Prostate gland (tissue), 2 donors: ENCODE measurements around the gene MAPKAP1. TPM values are rescaled to one million over a fixed set of nuclear protein-coding genes. Genes with fewer than 3 reads are reported as not detected.

ENCODE experiments used
- DNase-seq: peaks from one replicate; pipeline ENCODE4 v3.0.0-alpha.2; 2019; ENCODE audit warnings: low spot score
- H3K27ac ChIP-seq, 2 donors: fragments of 200-600 bp; sonication (generic); 2 replicates each; pipeline ENCODE4 v1.5.1; 2017 to 2019
- H3K27me3 ChIP-seq: fragments of 200-600 bp; sonication (generic); replicated peaks from 2 replicates; pipeline ENCODE4 v1.5.1; 2019; ENCODE audit not compliant: insufficient read depth
- H3K36me3 ChIP-seq, 2 donors: fragments of 200-600 bp; sonication (generic); 1 replicate in 1 of 2; 2 replicates in 1 of 2; pipeline versions ENCODE4 v1.5.1 to v1.8.1; 2017 to 2019
- H3K4me1 ChIP-seq: fragments of 200-600 bp; sonication (generic); replicated peaks from 2 replicates; pipeline ENCODE4 v1.5.1; 2019
- H3K4me3 ChIP-seq, 2 donors: fragments of 200-600 bp; sonication (generic); 2 replicates each; pipeline ENCODE4 v1.5.1; 2017 to 2019
- H3K9me3 ChIP-seq: fragments of 200-600 bp; sonication (generic); 2 replicates; pipeline ENCODE4 v1.5.1; 2017
- POLR2A ChIP-seq: fragments of 450-650 bp; IDR thresholded peaks from one replicate; pipeline ENCODE4 v1.6.1; 2016; ENCODE audit warnings: antibody characterized with exemption, mild to moderate bottlenecking
- POLR2AphosphoS5 ChIP-seq: sonication (generic); formaldehyde crosslinking; IDR thresholded peaks from one replicate; pipeline ENCODE4 v1.6.1; 2017; ENCODE audit warnings: antibody characterized with exemption
- WGBS: methylation state at CpG from one replicate; pipeline ENCODE4 v1.1.5; 2018; 5-methylcytosine and 5-hydroxymethylcytosine counted together
- intact Hi-C: fragments of 100-400 bp; cut with DNase I; formaldehyde crosslinking; loops from one replicate; pipeline ENCODE4 v1.14.2; 2022
- total RNA-seq, 2 donors: library from RNA; depleted of rRNA; stranded (reverse); fragments of >200 nt; gene quantifications; one replicate each; pipeline ENCODE4 v1.1.0, GENCODE V29; 2016
- TF ChIP-seq, protein P1 (sequence below), 4 experiments: fragments of 200-600 bp in 2 of 4; fragments of 450-650 bp in 2 of 4; sonication (generic) in 2 of 4; IDR thresholded peaks; 1 replicate in 3 of 4; 2 replicates in 1 of 4; pipeline ENCODE4 v1.5.1; 2016 to 2019; ENCODE audit warnings: antibody characterized with exemption in 4 of 4, mild to moderate bottlenecking in 2 of 4, moderate library complexity in 2 of 4

MAPKAP1 gene
- total RNA-seq, 2 donors from 2014 or later, result 62.4 to 91.2 TPM

DNA sequence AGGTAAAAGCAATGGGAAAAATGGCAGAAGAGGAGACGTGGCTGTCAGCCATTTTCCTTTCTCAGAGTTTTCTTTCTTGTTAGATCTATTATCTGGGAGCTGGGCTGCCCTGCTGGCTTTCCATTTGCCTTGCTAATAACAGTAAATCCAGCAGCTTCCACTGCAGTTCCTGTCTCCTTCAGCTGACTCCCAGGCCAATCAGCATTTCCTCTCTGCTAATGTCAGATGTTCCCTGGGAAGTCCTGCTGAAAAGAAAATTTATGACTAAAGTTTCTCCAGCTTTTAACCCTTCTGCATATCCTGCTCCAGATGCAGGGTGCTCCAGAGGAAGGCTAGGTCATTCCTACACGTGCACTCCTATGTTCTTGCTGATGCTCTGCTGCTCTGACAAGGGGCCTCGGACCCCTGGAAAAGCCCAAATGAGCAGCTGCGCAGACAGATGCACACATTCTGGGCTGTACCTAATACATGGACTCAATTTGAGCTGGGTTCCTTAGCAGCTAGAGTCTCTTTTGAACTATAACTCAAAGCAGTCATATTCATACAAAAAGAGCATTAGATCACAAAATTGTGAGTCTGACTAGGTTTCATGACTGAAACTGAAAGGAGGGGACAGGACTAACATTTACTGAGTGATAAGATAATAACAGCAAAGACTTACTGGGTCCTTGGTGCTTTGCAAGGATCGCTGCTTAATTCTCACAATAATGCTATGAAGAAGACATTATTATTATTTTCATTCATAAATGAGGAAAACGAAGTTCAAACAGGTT, 182.2 kb downstream of the MAPKAP1 start:
- Histone ChIP-seq H3K27me3 (no peaks in the 10 kb centered on the region), H3K36me3 (no peaks in the 10 kb centered on the region), H3K9me3 (no peaks in the 10 kb centered on the region), H3K27ac (no peak overlapping the region), H3K4me1 (no peaks in the 10 kb centered on the region), H3K4me3 (no peak overlapping the region)
- TF ChIP-seq POLR2A (no peak), POLR2AphosphoS5 (no peak)
- TF ChIP-seq, protein P1, sequence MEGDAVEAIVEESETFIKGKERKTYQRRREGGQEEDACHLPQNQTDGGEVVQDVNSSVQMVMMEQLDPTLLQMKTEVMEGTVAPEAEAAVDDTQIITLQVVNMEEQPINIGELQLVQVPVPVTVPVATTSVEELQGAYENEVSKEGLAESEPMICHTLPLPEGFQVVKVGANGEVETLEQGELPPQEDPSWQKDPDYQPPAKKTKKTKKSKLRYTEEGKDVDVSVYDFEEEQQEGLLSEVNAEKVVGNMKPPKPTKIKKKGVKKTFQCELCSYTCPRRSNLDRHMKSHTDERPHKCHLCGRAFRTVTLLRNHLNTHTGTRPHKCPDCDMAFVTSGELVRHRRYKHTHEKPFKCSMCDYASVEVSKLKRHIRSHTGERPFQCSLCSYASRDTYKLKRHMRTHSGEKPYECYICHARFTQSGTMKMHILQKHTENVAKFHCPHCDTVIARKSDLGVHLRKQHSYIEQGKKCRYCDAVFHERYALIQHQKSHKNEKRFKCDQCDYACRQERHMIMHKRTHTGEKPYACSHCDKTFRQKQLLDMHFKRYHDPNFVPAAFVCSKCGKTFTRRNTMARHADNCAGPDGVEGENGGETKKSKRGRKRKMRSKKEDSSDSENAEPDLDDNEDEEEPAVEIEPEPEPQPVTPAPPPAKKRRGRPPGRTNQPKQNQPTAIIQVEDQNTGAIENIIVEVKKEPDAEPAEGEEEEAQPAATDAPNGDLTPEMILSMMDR (IDR thresholded peaks at IDR 0.05), result no peak
- intact Hi-C loops, result no loop called here
- DNase-seq, result no peak
- 87% methylated on average over 6 of the region's 6 CpGs for WGBS

DNA sequence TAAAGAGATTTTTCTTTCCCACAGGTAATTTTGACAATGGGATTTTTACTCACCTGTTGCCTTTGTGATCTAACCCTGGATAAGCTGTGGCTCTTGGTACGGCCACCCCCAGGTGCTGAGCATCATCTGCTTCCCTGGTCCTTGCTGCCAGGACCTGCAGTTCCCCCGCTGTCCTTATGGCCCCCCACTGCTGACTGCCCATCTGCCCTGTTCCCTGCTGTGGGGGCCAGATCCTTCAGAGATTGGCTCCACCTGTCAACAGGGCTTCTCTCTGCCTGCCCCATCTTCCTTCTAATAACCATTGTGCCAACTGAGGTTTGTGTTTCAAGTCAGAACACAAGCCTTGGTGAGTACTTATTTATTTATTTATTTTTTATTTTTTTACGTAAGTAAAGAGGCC, 183.3 kb downstream of the MAPKAP1 start:
- no peak for DNase-seq
- no peaks in the 10 kb centered on the region for H3K4me1 ChIP-seq
- H3K27me3 ChIP-seq, result no peaks in the 10 kb centered on the region
- no peaks in the 10 kb centered on the region for H3K9me3 ChIP-seq
- WGBS, result 97% methylated on average over 3 of the region's 3 CpGs
- H3K4me3 ChIP-seq, result no peak overlapping the region
- no peaks in the 10 kb centered on the region for H3K36me3 ChIP-seq
- intact Hi-C loops, result no loop called here
- H3K27ac ChIP-seq, result no peak overlapping the region
- TF ChIP-seq POLR2A (no peak), POLR2AphosphoS5 (no peak)
- TF ChIP-seq, protein P1 (IDR thresholded peaks at IDR 0.05), result no peak

DNA sequence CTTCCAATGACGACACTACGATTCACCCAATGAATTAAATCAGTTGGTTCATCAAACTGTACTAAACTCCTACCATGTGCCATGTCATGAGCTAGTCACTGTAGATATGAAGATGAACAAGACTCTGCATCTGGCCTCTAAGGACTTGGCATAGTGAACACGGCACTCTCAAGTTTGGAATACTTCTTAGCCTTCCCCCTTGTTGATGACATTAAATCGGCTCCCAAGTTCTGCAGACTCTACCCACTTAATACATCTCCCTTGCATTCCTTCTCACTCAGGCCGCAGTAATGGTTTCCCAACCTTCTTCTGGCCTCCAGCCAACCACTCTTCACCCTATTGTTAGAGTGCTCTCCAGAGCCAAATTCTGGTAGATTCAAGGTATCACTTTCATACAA, 184.7 kb downstream of the MAPKAP1 start:
- H3K9me3 ChIP-seq, result no peaks in the 10 kb centered on the region
- H3K27ac ChIP-seq, result no peak overlapping the region
- H3K4me3 ChIP-seq, result no peak overlapping the region
- no peak for TF ChIP-seq POLR2A
- TF ChIP-seq POLR2AphosphoS5, result no peak
- TF ChIP-seq, protein P1 (IDR thresholded peaks at IDR 0.05), result no peak
- H3K4me1 ChIP-seq, result no peaks in the 10 kb centered on the region
- no peaks in the 10 kb centered on the region for H3K27me3 ChIP-seq
- WGBS, result 64% methylated on average over 5 of the region's 5 CpGs
- DNase-seq, result peak; percentile 36
- intact Hi-C loops, result no loop called here
- no peaks in the 10 kb centered on the region for H3K36me3 ChIP-seq

DNA sequence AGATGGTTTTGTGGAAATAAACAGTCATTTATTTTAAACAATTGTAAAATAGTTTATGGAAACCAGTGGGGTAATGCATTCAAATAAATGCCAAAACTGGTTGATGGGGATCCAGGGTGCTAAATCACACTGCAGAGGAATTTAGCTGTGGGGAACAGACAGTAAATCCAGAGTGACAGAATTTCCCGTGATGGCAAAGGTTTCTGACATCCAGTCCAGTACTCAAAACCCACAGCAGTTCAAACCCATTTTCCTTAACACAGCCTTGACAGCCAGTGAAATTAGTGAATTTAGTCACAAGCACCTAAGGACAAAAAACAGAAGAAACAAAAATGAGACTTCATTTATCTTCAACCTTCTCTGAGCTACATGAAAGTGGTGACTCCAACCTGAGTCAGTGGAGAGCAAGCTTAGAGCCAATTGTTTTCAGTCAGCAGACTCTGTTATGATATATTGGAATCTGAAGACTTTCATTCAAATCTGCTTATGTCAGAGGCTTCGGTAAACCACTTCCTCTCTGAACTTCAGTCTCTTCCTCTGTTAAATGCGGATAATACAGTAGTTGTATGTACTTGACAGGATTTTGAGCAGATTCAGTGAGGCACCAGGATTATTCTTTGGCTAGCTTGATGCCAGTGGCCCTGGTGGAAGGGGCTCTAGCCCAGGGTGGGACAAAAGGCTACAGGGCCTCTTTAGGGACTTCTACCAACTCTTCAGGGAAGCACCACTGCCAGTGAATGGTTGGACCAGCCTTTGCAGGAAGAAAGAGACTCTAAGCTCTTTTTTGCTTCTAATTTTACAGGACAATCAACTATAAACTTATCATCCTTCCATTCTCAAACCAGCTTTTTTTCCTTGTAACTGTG, 185.3 kb downstream of the MAPKAP1 start:
- TF ChIP-seq POLR2A, result no peak
- TF ChIP-seq, protein P1 (IDR thresholded peaks at IDR 0.05), result no peak
- no peak for TF ChIP-seq POLR2AphosphoS5
- no peaks in the 10 kb centered on the region for H3K4me1 ChIP-seq
- no peak for DNase-seq
- H3K4me3 ChIP-seq, result no peak overlapping the region
- no peak overlapping the region for H3K27ac ChIP-seq
- H3K27me3 ChIP-seq, result no peaks in the 10 kb centered on the region
- intact Hi-C loops, result no loop called here
- H3K9me3 ChIP-seq, result no peaks in the 10 kb centered on the region
- H3K36me3 ChIP-seq, result no peaks in the 10 kb centered on the region
- 44% methylated on average over 3 of the region's 3 CpGs for WGBS
